Neural cell (in vitro differentiated cells): ENCODE data around the gene MEGF11. TPM values are rescaled to one million over a fixed set of nuclear protein-coding genes. Genes with fewer than 3 reads are reported as not detected.

Experiments
- H2AFZ ChIP-seq: fragments of 200-600, 300-800 bp; sonication (generic), shearing (Covaris generic); 2 replicates; pipeline ENCODE4 v1.6.0; 2014; ENCODE audit warnings: low read depth, mild to moderate bottlenecking, antibody characterized with exemption, low read length, moderate library complexity
- H3F3A ChIP-seq: fragments of 200-600 bp; shearing (Covaris generic); 2 replicates; pipeline ENCODE4 v1.6.1; 2016; ENCODE audit warnings: mild to moderate bottlenecking, moderate library complexity, mixed read lengths, antibody characterized with exemption, low read length; ENCODE audit not compliant: insufficient read depth, poor library complexity, severe bottlenecking
- H3K27ac ChIP-seq: fragments of 200-600, 300-800 bp; sonication (generic), shearing (Covaris generic); 2 replicates; pipeline ENCODE4 v1.5.1; 2014; ENCODE audit warnings: mild to moderate bottlenecking, low read length, moderate library complexity
- H3K27me3 ChIP-seq: fragments of 300-800, 200-600 bp; sonication (generic), shearing (Covaris generic); 2 replicates; pipeline ENCODE4 v1.6.0; 2014; ENCODE audit warnings: mild to moderate bottlenecking, low read depth, low read length, moderate library complexity; ENCODE audit not compliant: insufficient read depth
- H3K36me3 ChIP-seq: fragments of 300-800, 200-600 bp; sonication (generic), shearing (Covaris generic); 2 replicates; pipeline ENCODE4 v1.5.1; 2014; ENCODE audit warnings: mild to moderate bottlenecking, antibody characterized with exemption, low read length, moderate library complexity; ENCODE audit not compliant: insufficient read depth
- H3K4me2 ChIP-seq: fragments of 300-800, 200-600 bp; sonication (generic), shearing (Covaris generic); 2 replicates; pipeline ENCODE4 v1.6.0; 2014; ENCODE audit warnings: mild to moderate bottlenecking, low read length
- H3K4me3 ChIP-seq: fragments of 300-800, 200-600 bp; sonication (generic), shearing (Covaris generic); 2 replicates; pipeline ENCODE4 v1.5.1; 2014; ENCODE audit warnings: mild to moderate bottlenecking, low read length, moderate library complexity
- H3K79me2 ChIP-seq: fragments of 200-600 bp; shearing (Covaris generic); replicated peaks from 2 replicates; pipeline ENCODE4 v1.6.0; 2014; ENCODE audit warnings: mild to moderate bottlenecking, low read length, moderate library complexity; ENCODE audit not compliant: insufficient read depth
- H3K9ac ChIP-seq: fragments of 300-800, 200-600 bp; sonication (generic), shearing (Covaris generic); 2 replicates; pipeline ENCODE4 v1.6.1; 2016; ENCODE audit warnings: mild to moderate bottlenecking, low read length, mixed read lengths
- H3K9me2 ChIP-seq: fragments of 200-600 bp; shearing (Covaris generic); 2 replicates; pipeline ENCODE4 v1.6.1; 2016; ENCODE audit warnings: mild to moderate bottlenecking, low read length, mixed read lengths; ENCODE audit not compliant: insufficient read depth
- H3K9me3 ChIP-seq: fragments of 200-600, 300-800 bp; sonication (generic), shearing (Covaris generic); 2 replicates; pipeline ENCODE4 v1.6.1; 2016; ENCODE audit warnings: mild to moderate bottlenecking, mixed run types, low read length, moderate library complexity, mixed read lengths
- H4K20me1 ChIP-seq: fragments of 200-600 bp; shearing (Covaris generic); 2 replicates; pipeline ENCODE4 v1.6.1; 2016; ENCODE audit warnings: mild to moderate bottlenecking, mixed run types; ENCODE audit not compliant: insufficient read depth
- EP300 ChIP-seq: fragments of 450-650 bp; conservative IDR thresholded peaks from 2 replicates; pipeline ENCODE4 v1.6.1; 2014; ENCODE audit warnings: antibody characterized with exemption, mild to moderate bottlenecking, moderate library complexity; ENCODE audit not compliant: poor library complexity, severe bottlenecking
- EZH2 ChIP-seq: fragments of 200-600, 300-800 bp; shearing (Covaris generic), sonication (generic); IDR thresholded peaks from 2 replicates; pipeline ENCODE4 v1.6.1; 2014; ENCODE audit warnings: antibody characterized with exemption, low read length, borderline replicate concordance, mild to moderate bottlenecking; ENCODE audit not compliant: insufficient read depth, poor library complexity, severe bottlenecking
- MXI1 ChIP-seq: fragments of 450-650 bp; conservative IDR thresholded peaks from 2 replicates; pipeline ENCODE4 v1.6.1; 2014; ENCODE audit warnings: antibody characterized with exemption, mild to moderate bottlenecking; ENCODE audit not compliant: poor library complexity, severe bottlenecking
- POLR2AphosphoS5 ChIP-seq: IDR thresholded peaks from 2 replicates; pipeline ENCODE4 v1.6.1; 2012
- RAD21 ChIP-seq: fragments of 450-650 bp; conservative IDR thresholded peaks from 2 replicates; pipeline ENCODE4 v1.6.1; 2014; ENCODE audit warnings: antibody characterized with exemption, mild to moderate bottlenecking, moderate library complexity
- SMC3 ChIP-seq: fragments of 450-650 bp; conservative IDR thresholded peaks from 2 replicates; pipeline ENCODE4 v1.6.1; 2014; ENCODE audit warnings: antibody characterized with exemption, mild to moderate bottlenecking, moderate library complexity; ENCODE audit not compliant: poor library complexity
- TAF1 ChIP-seq: IDR thresholded peaks from 2 replicates; pipeline ENCODE4 v1.6.1; 2012; ENCODE audit warnings: low read depth
- polyA plus RNA-seq: library from polyadenylated mRNA; depleted of rRNA; stranded (reverse); fragments of >200 nt; gene quantifications from 2 replicates; pipeline ENCODE4 v1.2.3, GENCODE V29; 2014
- TF ChIP-seq, protein P1 (sequence below): fragments of 450-650 bp; IDR thresholded peaks from 2 replicates; pipeline ENCODE4 v1.5.1; 2014; ENCODE audit warnings: antibody characterized with exemption, mild to moderate bottlenecking, moderate library complexity; ENCODE audit not compliant: poor library complexity, severe bottlenecking
- TF ChIP-seq, protein P2 (sequence below): IDR thresholded peaks from 2 replicates; pipeline ENCODE4 v1.6.1; 2012; ENCODE audit warnings: borderline replicate concordance

Gene MEGF11
- polyA plus RNA-seq, 1 donor from 2014 or later: 0.64 TPM

DNA sequence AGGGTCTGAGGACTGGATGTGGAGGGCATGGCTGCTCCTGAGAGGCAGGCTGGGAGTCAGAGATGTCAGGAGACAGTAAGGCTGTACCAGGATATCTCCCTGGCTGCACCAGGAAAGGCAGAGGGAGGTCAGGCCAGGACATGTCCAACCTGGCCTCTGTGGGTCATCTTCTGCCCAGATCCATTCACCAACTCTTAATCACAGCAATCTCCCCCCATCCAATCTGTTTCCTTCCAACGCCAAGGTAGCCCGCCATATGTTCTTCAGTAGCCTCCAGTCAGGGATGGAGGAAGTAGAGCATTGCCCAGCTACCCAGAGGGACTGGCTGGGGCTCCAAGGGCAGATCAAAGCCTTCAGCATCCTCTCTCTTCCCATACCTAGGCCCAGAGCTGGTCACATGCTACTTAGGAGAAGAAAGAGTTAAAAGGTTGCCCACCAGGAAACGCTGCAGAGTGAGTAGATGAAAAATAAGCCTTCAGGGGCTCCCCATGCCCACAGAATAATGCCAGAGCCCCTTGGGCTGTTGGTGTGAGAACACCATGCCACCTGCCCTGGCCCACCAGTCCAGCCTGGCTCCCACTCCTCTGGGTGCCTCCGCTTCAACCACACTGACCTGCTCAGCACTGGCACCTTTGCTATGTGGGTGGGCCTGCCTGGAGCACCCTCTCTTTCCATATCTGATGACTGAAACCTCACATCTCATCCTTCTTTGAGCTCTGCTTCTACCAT lies 176.8 kb downstream of the MEGF11 start:
- TF ChIP-seq POLR2AphosphoS5 (no peak), RAD21 (no peak), MXI1 (no peak), EP300 (no peak), SMC3 (no peak), TAF1 (no peak), EZH2 (no peak)
- TF ChIP-seq, protein P1, sequence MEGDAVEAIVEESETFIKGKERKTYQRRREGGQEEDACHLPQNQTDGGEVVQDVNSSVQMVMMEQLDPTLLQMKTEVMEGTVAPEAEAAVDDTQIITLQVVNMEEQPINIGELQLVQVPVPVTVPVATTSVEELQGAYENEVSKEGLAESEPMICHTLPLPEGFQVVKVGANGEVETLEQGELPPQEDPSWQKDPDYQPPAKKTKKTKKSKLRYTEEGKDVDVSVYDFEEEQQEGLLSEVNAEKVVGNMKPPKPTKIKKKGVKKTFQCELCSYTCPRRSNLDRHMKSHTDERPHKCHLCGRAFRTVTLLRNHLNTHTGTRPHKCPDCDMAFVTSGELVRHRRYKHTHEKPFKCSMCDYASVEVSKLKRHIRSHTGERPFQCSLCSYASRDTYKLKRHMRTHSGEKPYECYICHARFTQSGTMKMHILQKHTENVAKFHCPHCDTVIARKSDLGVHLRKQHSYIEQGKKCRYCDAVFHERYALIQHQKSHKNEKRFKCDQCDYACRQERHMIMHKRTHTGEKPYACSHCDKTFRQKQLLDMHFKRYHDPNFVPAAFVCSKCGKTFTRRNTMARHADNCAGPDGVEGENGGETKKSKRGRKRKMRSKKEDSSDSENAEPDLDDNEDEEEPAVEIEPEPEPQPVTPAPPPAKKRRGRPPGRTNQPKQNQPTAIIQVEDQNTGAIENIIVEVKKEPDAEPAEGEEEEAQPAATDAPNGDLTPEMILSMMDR: no peak
- TF ChIP-seq, protein P2, sequence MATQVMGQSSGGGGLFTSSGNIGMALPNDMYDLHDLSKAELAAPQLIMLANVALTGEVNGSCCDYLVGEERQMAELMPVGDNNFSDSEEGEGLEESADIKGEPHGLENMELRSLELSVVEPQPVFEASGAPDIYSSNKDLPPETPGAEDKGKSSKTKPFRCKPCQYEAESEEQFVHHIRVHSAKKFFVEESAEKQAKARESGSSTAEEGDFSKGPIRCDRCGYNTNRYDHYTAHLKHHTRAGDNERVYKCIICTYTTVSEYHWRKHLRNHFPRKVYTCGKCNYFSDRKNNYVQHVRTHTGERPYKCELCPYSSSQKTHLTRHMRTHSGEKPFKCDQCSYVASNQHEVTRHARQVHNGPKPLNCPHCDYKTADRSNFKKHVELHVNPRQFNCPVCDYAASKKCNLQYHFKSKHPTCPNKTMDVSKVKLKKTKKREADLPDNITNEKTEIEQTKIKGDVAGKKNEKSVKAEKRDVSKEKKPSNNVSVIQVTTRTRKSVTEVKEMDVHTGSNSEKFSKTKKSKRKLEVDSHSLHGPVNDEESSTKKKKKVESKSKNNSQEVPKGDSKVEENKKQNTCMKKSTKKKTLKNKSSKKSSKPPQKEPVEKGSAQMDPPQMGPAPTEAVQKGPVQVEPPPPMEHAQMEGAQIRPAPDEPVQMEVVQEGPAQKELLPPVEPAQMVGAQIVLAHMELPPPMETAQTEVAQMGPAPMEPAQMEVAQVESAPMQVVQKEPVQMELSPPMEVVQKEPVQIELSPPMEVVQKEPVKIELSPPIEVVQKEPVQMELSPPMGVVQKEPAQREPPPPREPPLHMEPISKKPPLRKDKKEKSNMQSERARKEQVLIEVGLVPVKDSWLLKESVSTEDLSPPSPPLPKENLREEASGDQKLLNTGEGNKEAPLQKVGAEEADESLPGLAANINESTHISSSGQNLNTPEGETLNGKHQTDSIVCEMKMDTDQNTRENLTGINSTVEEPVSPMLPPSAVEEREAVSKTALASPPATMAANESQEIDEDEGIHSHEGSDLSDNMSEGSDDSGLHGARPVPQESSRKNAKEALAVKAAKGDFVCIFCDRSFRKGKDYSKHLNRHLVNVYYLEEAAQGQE: no peak
- Histone ChIP-seq H3K4me2 (no peak overlapping the region), H3F3A (no peaks in the 10 kb centered on the region), H2AFZ (no peak overlapping the region), H3K9me3 (no peaks in the 10 kb centered on the region), H3K4me3 (no peak overlapping the region), H3K36me3 (no peaks in the 10 kb centered on the region), H3K9ac (no peak overlapping the region), H3K79me2 (no peaks in the 10 kb centered on the region), H3K27me3 (no peaks in the 10 kb centered on the region), H3K27ac (no peak overlapping the region), H4K20me1 (no peaks in the 10 kb centered on the region), H3K9me2 (no peaks in the 10 kb centered on the region)

DNA sequence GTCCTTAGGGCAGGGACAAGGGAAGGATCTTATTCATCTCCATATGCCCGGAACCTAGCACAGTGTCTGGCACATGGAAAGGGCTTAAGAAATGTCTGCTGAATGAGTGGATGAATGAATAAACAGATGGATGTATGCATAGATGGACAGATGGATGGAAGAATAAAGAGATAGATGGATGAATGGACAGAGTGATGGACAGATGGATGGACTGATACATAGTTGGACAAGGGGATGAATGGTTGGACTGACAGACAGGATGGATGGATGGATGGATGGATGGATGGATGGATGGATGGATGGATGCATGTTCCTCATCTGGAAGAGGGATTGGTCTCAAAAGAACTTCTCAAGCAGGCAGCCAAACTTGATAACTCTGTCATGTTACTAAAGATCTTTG lies 177.6 kb downstream of the MEGF11 start:
- no peaks in the 10 kb centered on the region for H3F3A ChIP-seq
- H3K9me2 ChIP-seq: no peaks in the 10 kb centered on the region
- no peaks in the 10 kb centered on the region for H3K9me3 ChIP-seq
- no peaks in the 10 kb centered on the region for H4K20me1 ChIP-seq
- H3K9ac ChIP-seq: no peak overlapping the region
- TF ChIP-seq POLR2AphosphoS5: no peak
- no peaks in the 10 kb centered on the region for H3K27me3 ChIP-seq
- H3K27ac ChIP-seq: no peak overlapping the region
- H2AFZ ChIP-seq: no peak overlapping the region
- H3K79me2 ChIP-seq: no peaks in the 10 kb centered on the region
- no peak overlapping the region for H3K4me3 ChIP-seq
- no peaks in the 10 kb centered on the region for H3K36me3 ChIP-seq
- H3K4me2 ChIP-seq: no peak overlapping the region
